Ureter (tissue), 1 donor: ENCODE data around the gene HHIPL2. TPM values are rescaled to one million over a fixed set of nuclear protein-coding genes. Genes with fewer than 3 reads are reported as not detected.

Experiments used
- DNase-seq: peaks from one replicate; pipeline ENCODE4 v3.0.0-alpha.2; 2020; ENCODE audit warnings: low spot score
- total RNA-seq: library from RNA; stranded (reverse); gene quantifications from one replicate; pipeline ENCODE4 v1.2.4, GENCODE V29; 2023
- donor health status: DM: yes; HTN: yes; CAD: no.

The HHIPL2 gene
- 0.62 TPM for total RNA-seq

GRCh38 chr1:222547944-222548671 lies at the start of gene HHIPL2:
Gene HHIPL2, minus strand, starts transcription at chr1:222548104. Its CDS starts 60 bp downstream, at chr1:222548044.
- no peak for DNase-seq

- DNase-seq = no peak
Observed at GRCh38 chr1:222596696-222597095, 48.8 kb upstream of the HHIPL2 start.

GRCh38 chr1:222594789-222595188 lies 46.9 kb upstream of the HHIPL2 start:
- no peak for DNase-seq

GRCh38 chr1:222592171-222592570 lies 44.3 kb upstream of the HHIPL2 start:
- no peak for DNase-seq

GRCh38 chr1:222589462-222590302 lies 41.8 kb upstream of the HHIPL2 start, which contains the start of gene TAF1A:
Gene TAF1A, minus strand, starts transcription at chr1:222589933.
- DNase-seq = peak; percentile 92

GRCh38 chr1:222588135-222588534 lies 40.2 kb upstream of the HHIPL2 start:
- no peak for DNase-seq

GRCh38 chr1:222586842-222587241 lies 38.9 kb upstream of the HHIPL2 start:
- no peak for DNase-seq

GRCh38 chr1:222583079-222583478 lies 35.2 kb upstream of the HHIPL2 start:
- no peak for DNase-seq

GRCh38 chr1:222582099-222582774 lies 34.3 kb upstream of the HHIPL2 start:
- DNase-seq = no peak

- no peak for DNase-seq
Observed at GRCh38 chr1:222579316-222579715, 31.4 kb upstream of the HHIPL2 start.

GRCh38 chr1:222570837-222571236 lies 22.9 kb upstream of the HHIPL2 start:
- no peak for DNase-seq

GRCh38 chr1:222561656-222562055 lies 13.8 kb upstream of the HHIPL2 start:
- DNase-seq = no peak

- no peak for DNase-seq
Observed at GRCh38 chr1:222557574-222557973, 9.7 kb upstream of the HHIPL2 start.

GRCh38 chr1:222557148-222557547 lies 9.2 kb upstream of the HHIPL2 start:
- no peak for DNase-seq

GRCh38 chr1:222555992-222556615 lies 8.2 kb upstream of the HHIPL2 start:
- DNase-seq = no peak

- no peak for DNase-seq
Observed at GRCh38 chr1:222554177-222554576, 6.3 kb upstream of the HHIPL2 start.

GRCh38 chr1:222552882-222553281 lies 5.0 kb upstream of the HHIPL2 start:
- no peak for DNase-seq

GRCh38 chr1:222547260-222547614 lies 667 bp downstream of the HHIPL2 start:
- DNase-seq = no peak

- no peak for DNase-seq
Observed at GRCh38 chr1:222546548-222547259, 1.2 kb downstream of the HHIPL2 start.

GRCh38 chr1:222546091-222546490 lies 1.8 kb downstream of the HHIPL2 start:
- DNase-seq = no peak

- no peak for DNase-seq
Observed at GRCh38 chr1:222543817-222544216, 4.1 kb downstream of the HHIPL2 start.
